Measurements from ENCODE around the gene LRRFIP1. TPM values are rescaled to one million over a fixed set of nuclear protein-coding genes. Genes with fewer than 3 reads are reported as not detected.

The LRRFIP1 gene
- total and polyA plus RNA-seq, 9 of the 15 experiments (the other 6 are each of a cell fraction or from before 2014, with no cell fraction given): 13.1 to 45.2 (median 31.3) TPM

DNA sequence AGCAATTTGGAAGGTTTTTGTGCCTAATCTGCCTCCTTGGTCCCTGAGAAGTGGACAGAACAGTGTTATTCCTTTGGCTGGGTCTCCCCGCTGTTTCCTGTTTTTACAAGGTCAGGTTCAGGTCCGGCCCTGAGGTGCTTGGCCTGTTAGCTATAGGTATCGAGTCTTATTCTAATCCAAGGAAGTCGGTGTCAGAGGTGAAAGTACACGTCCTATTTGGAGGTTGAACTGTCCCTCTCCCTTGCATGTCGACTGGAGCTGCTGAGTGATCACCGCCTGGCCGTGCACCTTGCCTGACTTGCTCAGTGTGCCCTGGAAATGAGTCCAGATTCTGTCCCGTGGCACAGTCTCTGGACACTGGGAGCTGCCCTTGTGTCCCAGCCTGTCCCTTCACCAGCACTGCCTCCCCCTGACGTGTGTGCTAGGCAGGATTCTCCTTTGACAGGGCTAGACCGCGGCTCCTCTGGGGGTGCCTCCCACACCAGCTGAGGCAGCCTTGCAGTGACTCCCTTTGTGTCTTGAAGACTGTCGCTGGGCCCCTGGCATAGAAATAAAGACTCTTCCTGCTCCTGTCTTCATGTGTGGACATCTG, 105.5 kb downstream of the LRRFIP1 start (continued):
- TF ChIP-seq, protein P1, sequence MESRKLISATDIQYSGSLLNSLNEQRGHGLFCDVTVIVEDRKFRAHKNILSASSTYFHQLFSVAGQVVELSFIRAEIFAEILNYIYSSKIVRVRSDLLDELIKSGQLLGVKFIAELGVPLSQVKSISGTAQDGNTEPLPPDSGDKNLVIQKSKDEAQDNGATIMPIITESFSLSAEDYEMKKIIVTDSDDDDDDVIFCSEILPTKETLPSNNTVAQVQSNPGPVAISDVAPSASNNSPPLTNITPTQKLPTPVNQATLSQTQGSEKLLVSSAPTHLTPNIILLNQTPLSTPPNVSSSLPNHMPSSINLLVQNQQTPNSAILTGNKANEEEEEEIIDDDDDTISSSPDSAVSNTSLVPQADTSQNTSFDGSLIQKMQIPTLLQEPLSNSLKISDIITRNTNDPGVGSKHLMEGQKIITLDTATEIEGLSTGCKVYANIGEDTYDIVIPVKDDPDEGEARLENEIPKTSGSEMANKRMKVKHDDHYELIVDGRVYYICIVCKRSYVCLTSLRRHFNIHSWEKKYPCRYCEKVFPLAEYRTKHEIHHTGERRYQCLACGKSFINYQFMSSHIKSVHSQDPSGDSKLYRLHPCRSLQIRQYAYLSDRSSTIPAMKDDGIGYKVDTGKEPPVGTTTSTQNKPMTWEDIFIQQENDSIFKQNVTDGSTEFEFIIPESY (CRISPR knock-in tag; IDR thresholded peaks at IDR 0.05): no peak
- TF ChIP-seq TAF15 (IDR thresholded peaks at IDR 0.05; ENCODE audit: low read depth, low read length): no peak
- TF ChIP-seq ESRRB (CRISPR knock-in tag; IDR thresholded peaks at IDR 0.05; ENCODE audit: borderline replicate concordance): no peak
- no peak for TF ChIP-seq CBFA2T2 (conservative IDR thresholded peaks at IDR 0.05)
- no peak for TF ChIP-seq POLR2AphosphoS5 (IDR thresholded peaks at IDR 0.05; ENCODE audit: control insufficient read depth, insufficient read depth, low read depth, low read length)

DNA sequence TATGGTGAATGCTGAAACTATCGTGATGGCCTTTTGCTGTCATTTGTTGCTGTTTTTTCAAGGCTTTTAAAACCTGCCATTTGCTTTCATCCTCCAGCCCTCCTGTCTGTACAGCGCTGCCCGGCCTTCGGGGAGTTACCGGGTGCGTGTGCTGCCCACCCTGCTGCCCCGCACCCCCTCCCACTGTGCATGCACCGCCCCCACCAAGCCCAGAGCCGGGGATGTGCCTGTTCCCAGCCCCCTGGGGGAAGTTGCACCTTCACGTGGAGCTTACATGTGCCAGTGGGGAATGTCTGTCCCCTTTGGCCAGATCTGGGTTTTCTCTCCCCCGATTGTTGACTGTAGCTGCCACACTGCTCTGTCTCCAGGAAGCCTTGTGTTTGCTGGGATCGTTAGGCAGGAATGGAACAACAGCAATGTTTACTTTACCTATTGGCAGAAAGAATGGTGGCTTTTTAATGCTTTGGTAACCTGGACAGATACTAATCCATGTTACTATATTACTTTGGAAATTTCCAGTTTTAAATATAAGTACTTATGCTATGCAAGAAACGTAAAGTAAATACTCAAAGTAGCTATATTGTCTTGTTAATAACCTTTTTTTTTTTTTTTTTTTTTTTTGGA, 106.4 kb downstream of the LRRFIP1 start:
- ATAC-seq: no peak
- TF ChIP-seq, protein P2, sequence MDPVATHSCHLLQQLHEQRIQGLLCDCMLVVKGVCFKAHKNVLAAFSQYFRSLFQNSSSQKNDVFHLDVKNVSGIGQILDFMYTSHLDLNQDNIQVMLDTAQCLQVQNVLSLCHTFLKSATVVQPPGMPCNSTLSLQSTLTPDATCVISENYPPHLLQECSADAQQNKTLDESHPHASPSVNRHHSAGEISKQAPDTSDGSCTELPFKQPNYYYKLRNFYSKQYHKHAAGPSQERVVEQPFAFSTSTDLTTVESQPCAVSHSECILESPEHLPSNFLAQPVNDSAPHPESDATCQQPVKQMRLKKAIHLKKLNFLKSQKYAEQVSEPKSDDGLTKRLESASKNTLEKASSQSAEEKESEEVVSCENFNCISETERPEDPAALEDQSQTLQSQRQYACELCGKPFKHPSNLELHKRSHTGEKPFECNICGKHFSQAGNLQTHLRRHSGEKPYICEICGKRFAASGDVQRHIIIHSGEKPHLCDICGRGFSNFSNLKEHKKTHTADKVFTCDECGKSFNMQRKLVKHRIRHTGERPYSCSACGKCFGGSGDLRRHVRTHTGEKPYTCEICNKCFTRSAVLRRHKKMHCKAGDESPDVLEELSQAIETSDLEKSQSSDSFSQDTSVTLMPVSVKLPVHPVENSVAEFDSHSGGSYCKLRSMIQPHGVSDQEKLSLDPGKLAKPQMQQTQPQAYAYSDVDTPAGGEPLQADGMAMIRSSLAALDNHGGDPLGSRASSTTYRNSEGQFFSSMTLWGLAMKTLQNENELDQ (CRISPR knock-in tag; IDR thresholded peaks at IDR 0.05; ENCODE audit: borderline replicate concordance): no peak
- TF ChIP-seq POLR3A (IDR thresholded peaks at IDR 0.05; ENCODE audit: borderline replicate concordance, extremely low read depth, insufficient read depth, insufficient read length) (no peak), FOXA1 (IDR thresholded peaks at IDR 0.05; ENCODE audit: borderline replicate concordance) (no peak), ZNF324 (CRISPR knock-in tag; IDR thresholded peaks at IDR 0.05) (no peak), TEAD2 (tag; IDR thresholded peaks at IDR 0.05) (no peak)
- Histone ChIP-seq H3K27ac (ENCODE audit: extremely low read depth, low read depth, low read length) (no peak overlapping the region), H4K20me1 (replicated peaks; ENCODE audit: control insufficient read depth, insufficient read depth, low read length) (no peaks in the 10 kb centered on the region), H3K4me2 (ENCODE audit: insufficient read depth, low read length) (no peak overlapping the region), H3K9me1 (ENCODE audit: control insufficient read depth, insufficient read depth, low read length) (peaks cover 2% of the 10 kb centered on the region), H3K79me2 (ENCODE audit: control insufficient read depth, insufficient read depth, low read length) (no peaks in the 10 kb centered on the region; the same call in 2 of the 3 replicates), H3K27me3 (ENCODE audit: control insufficient read depth in 2 of 2, insufficient read depth in 2 of 2, low read length in 2 of 2) (no peaks in the 10 kb centered on the region), H3K9me3 (replicated peaks; ENCODE audit: control insufficient read depth, insufficient read depth, low read depth, low read length) (no peaks in the 10 kb centered on the region), H3K4me3 (no peak overlapping the region), H2AFZ (ENCODE audit: low read depth, low read length) (no peak overlapping the region), H3K4me1 (replicated peaks in 1 of 2; ENCODE audit: control insufficient read depth in 2 of 2, insufficient read depth in 2 of 2, low read length in 2 of 2) (peaks cover 0 to 11% of the 10 kb centered on the region in 2 experiments; a peak in 3 of 5 replicates), H3K36me3 (ENCODE audit: control insufficient read depth, insufficient read depth, low read length) (peaks cover 5% of the 10 kb centered on the region; the same call in 1 of the 3 replicates), H3K9ac (ENCODE audit: insufficient read depth in 1 of 2, low read depth in 2 of 2, low read length in 2 of 2) (no peak overlapping the region)
- BruUV-seq (replicated peaks): no TSS peak
- in situ Hi-C loops (cut with MboI) (no loop called here), intact Hi-C loops (cut with micrococcal nuclease) (no loop called here)
- no peak for DNase-seq (ENCODE audit: extremely low read depth in 1 of 4, low spot score in 3 of 4)
- 72% methylated on average over 5 of the region's 13 CpGs for WGBS (ENCODE audit: insufficient coverage, low coverage, missing lambda C conversion rate)
- ChIA-PET POLR2A (interaction anchor here (1.0 kb wide), 1 partner anchor 120 kb away, joined by 3 read pairs; no protein-coding TSS in a partner anchor), CTCF (ENCODE audit: low intra/inter-chr PET ratio) (no interaction called here)
- FAIRE-seq: no peak

All from K562 (cell line).